ENCODE measurements around the gene CYP3A7. TPM values are rescaled to one million over a fixed set of nuclear protein-coding genes. Genes with fewer than 3 reads are reported as not detected.
"Not testable (repeated sequence)": the region's sequence is repeated elsewhere in the genome, so short reads cannot be mapped to it uniquely, and the experiment has no call there.

The CYP3A7 gene
- total and polyA plus RNA-seq, 8 donors = 0.11 to 1.3 (median 0.23) TPM; not detected in 1

DNA sequence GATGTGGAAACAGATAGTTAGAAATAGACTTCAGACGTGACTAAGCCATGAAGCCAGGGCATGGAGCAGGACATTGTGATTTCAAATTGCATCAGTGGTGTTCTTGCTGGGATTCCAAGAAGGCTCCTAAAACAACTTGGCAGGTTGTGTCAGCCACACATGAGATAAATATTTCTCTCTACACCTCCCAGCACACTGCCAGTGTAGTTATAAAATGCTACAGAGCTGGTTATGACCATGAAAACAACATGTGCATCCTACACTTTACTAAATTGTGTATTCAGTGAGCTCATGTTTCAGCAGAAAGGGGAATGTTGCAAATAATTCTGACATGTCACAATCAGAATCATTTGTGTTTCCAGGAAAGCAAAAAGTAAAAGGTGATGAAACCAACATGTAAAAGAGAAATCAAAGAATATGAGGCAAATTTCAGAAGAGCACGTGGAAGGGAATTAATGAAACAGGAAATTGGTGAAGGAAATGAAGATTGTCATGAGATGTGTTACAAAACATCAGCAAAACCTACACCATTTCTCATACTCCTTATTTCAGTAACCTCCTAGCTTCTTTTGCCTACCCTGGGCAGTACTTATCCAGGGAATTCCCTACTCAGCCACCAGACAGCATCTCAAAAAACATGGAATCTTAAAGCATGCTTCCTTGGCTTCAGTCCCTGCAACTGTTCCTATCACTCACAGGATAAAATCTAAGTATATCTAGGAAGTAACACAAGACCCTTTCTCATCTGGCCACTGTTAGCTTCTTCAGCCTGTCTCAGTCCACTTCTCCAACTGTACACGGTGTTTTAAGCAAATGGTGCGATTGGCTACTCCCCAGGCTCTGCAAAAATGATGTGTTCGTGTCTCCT, 5.8 kb upstream of the CYP3A7 start:
- no peak overlapping the region for H3K4me3 ChIP-seq
- no peaks in the 10 kb centered on the region for H3K36me3 ChIP-seq
- no peak for TF ChIP-seq CTCF (IDR thresholded peaks at IDR 0.05)
- no peak for FAIRE-seq
- H3K27ac ChIP-seq = no peak overlapping the region
- ATAC-seq = peak in 1 of 4 donors; percentile 41
- H3K9me3 ChIP-seq = no peaks in the 10 kb centered on the region
- WGBS, 2 donors = 85 to 89% methylated on average over 5 of the region's 5 CpGs
- no peaks in the 10 kb centered on the region for H3K27me3 ChIP-seq
- DNase-seq = no peak
- intact Hi-C loops (cut with DNase I) = no loop called here
- no peaks in the 10 kb centered on the region for H3K4me1 ChIP-seq

GRCh38 chr7:99739699-99740572, 4.9 kb upstream of the CYP3A7 start:
- no peak for FAIRE-seq
- 90 to 92% methylated on average over 2 of the region's 2 CpGs for WGBS, 2 donors
- no peak for TF ChIP-seq CTCF (IDR thresholded peaks at IDR 0.05)
- intact Hi-C loops (cut with DNase I) = no loop called here
- DNase-seq = no peak
- Histone ChIP-seq H3K4me3 (no peak overlapping the region), H3K4me1 (no peaks in the 10 kb centered on the region), H3K36me3 (no peaks in the 10 kb centered on the region), H3K9me3 (no peaks in the 10 kb centered on the region), H3K27me3 (no peaks in the 10 kb centered on the region), H3K27ac (no peak overlapping the region)
- no peak for ATAC-seq

DNA sequence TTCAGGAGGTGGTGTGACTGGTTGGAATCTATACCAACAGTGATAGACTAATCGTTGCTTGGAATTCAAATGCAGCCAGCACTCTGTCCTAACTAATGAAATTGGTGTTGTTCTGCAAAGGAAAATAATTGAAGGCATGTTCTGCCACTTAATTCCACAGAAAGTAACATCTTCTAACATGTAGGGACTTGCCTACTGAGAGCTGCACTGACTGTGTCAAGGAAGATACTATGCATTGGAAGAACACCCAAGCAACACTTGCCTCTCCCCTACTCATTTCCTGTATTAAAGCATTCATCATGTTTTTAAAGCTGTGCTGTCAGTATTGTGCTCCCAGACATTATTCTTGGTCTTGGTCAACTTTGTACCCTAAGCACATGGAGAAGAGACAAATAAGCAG, 2.7 kb upstream of the CYP3A7 start:
- intact Hi-C loops (cut with DNase I) = no loop called here
- peaks cover 0 to 10% (median 0%) of the 10 kb centered on the region in 3 donors for H3K4me1 ChIP-seq
- H3K27me3 ChIP-seq = no peaks in the 10 kb centered on the region
- no peaks in the 10 kb centered on the region for H3K9me3 ChIP-seq
- no peak for TF ChIP-seq CTCF (IDR thresholded peaks at IDR 0.05)
- FAIRE-seq = no peak
- no peak overlapping the region for H3K27ac ChIP-seq
- no peaks in the 10 kb centered on the region for H3K36me3 ChIP-seq
- DNase-seq = no peak
- 69% methylated on average over 1 of the region's 1 CpG for WGBS, 2 donors
- no peak for ATAC-seq
- H3K4me3 ChIP-seq = no peak overlapping the region

DNA sequence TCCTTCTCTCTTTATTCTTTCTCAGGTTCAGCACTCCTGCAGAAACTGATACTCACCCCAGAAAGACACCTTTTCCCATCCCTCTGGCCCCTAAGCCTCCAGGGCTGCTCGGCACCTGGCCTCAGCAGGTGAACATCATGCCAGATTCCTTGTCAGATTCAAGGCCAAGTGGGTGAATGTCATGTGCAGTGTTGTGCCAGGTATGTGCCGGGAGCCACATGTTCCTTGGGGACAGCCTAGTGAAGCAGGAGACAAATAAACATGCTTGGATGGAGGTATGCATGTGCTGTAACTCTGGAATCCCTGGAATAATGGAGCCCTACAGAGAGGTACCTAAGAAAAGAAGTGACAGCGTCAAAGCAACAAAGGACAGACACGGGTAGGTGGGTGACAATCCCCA, 1.7 kb upstream of the CYP3A7 start:
- H3K27me3 ChIP-seq; FAIRE-seq; DNase-seq; H3K4me3 ChIP-seq; intact Hi-C loops (cut with DNase I); H3K9me3 ChIP-seq; H3K36me3 ChIP-seq; H3K27ac ChIP-seq; H3K4me1 ChIP-seq: not testable (repeated sequence)
- peak in 2 of 4 donors; percentile 53 to 62 for ATAC-seq
- 52 to 53% methylated on average over 4 of the region's 4 CpGs for WGBS, 2 donors

DNA sequence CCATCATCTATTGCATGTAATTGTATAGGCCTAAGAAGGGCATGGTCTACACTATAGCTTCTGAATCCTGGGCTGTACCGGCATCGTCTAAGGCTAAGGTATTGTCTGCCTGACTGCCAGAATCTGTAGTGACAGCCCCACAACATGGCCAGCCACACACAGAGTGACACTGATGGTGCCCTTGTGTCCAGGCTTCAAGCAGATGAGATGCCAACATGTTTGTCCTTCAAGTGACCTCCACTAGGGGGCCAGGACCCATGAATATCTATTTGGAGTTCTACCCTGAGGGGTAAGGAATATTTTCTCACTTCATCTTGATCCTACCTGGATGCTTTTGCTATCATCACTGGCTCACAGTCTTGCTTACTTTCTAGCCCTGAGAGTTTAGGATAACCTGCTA, 1.5 kb downstream of the CYP3A7 start:
- no peaks in the 10 kb centered on the region for H3K27me3 ChIP-seq
- DNase-seq = no peak
- no peaks in the 10 kb centered on the region for H3K36me3 ChIP-seq
- WGBS, 2 donors = 52 to 60% methylated on average over 2 of the region's 2 CpGs
- ATAC-seq = peak in 2 of 4 donors; percentile 4 to 26
- FAIRE-seq = no peak
- H3K27ac ChIP-seq = peak overlapping the region in 1 of 4 donors; percentile 33
- no peak for TF ChIP-seq CTCF (IDR thresholded peaks at IDR 0.05)
- no peak overlapping the region for H3K4me3 ChIP-seq
- H3K4me1 ChIP-seq = peaks cover 8 to 17% (median 10%) of the 10 kb centered on the region in 3 donors
- H3K9me3 ChIP-seq = no peaks in the 10 kb centered on the region
- intact Hi-C loops (cut with DNase I) = no loop called here

All from pancreas (tissue), 10 donors.